Left renal cortex interstitium (tissue), 4 donors: ENCODE measurements around the gene RNASE12. TPM values are rescaled to one million over a fixed set of nuclear protein-coding genes. Genes with fewer than 3 reads are reported as not detected.
"Not testable (repeated sequence)": the region's sequence is repeated elsewhere in the genome, so short reads cannot be mapped to it uniquely, and the experiment has no call there.

ENCODE experiments used
- DNase-seq, 4 donors: peaks; one replicate each; pipeline ENCODE4 v3.0.0-alpha.2; 2013; ENCODE audit warnings: low read depth in 4 of 4, low spot score in 2 of 4, missing footprints in 1 of 4
- polyA plus RNA-seq, 4 donors: library from polyadenylated mRNA; unstranded; fragments of 120-200 nt; gene quantifications; one replicate each; pipeline ENCODE4 v1.2.1, GENCODE V29; 2013; ENCODE audit not compliant: insufficient read length in 4 of 4

The RNASE12 gene
- polyA plus RNA-seq, 4 donors: not detected

GRCh38 chr14:20583908-20584307 lies 7.3 kb downstream of the RNASE12 start:
- no peak for DNase-seq

GRCh38 chr14:20583142-20583541 lies 8.0 kb downstream of the RNASE12 start:
- DNase-seq: no peak

GRCh38 chr14:20580242-20580641 lies 10.9 kb downstream of the RNASE12 start:
- DNase-seq: no peak

- DNase-seq: no peak
These were observed 12.2 kb downstream of the RNASE12 start for GRCh38 chr14:20578784-20579502.

- DNase-seq: no peak
These were observed 12.9 kb downstream of the RNASE12 start for GRCh38 chr14:20578325-20578724.

GRCh38 chr14:20572382-20572990 lies 18.7 kb downstream of the RNASE12 start:
- DNase-seq: not testable (repeated sequence)

- DNase-seq: not testable (repeated sequence)
These were observed 20.5 kb downstream of the RNASE12 start for GRCh38 chr14:20570720-20571119.

- not testable (repeated sequence) for DNase-seq
These were observed 21.3 kb downstream of the RNASE12 start for GRCh38 chr14:20569865-20570264.

GRCh38 chr14:20569066-20569465 lies 22.1 kb downstream of the RNASE12 start:
- no peak for DNase-seq

GRCh38 chr14:20568393-20568792 lies 22.8 kb downstream of the RNASE12 start:
- no peak for DNase-seq

- not testable (repeated sequence) for DNase-seq
These were observed 24.0 kb downstream of the RNASE12 start for GRCh38 chr14:20567199-20567598.

GRCh38 chr14:20564501-20564997 lies 26.6 kb downstream of the RNASE12 start:
- no peak for DNase-seq

GRCh38 chr14:20563971-20564370 lies 27.2 kb downstream of the RNASE12 start:
- no peak for DNase-seq

GRCh38 chr14:20560961-20561360 lies 30.2 kb downstream of the RNASE12 start, which contains the start of gene RNASE9:
Gene RNASE9 (minus strand): TSS chr14:20561047.
- DNase-seq: no peak

- no peak for DNase-seq
These were observed 31.7 kb downstream of the RNASE12 start for GRCh38 chr14:20559461-20559904.

GRCh38 chr14:20557212-20557542 lies 34.0 kb downstream of the RNASE12 start:
- no peak for DNase-seq

- no peak for DNase-seq
These were observed 34.5 kb downstream of the RNASE12 start for GRCh38 chr14:20556500-20557211.

- no peak for DNase-seq
These were observed 35.3 kb downstream of the RNASE12 start for GRCh38 chr14:20555845-20556244.

- DNase-seq: no peak
These were observed 38.2 kb downstream of the RNASE12 start for GRCh38 chr14:20553024-20553423.

GRCh38 chr14:20551606-20552005 lies 39.6 kb downstream of the RNASE12 start:
- DNase-seq: no peak

- DNase-seq: no peak
These were observed 40.2 kb downstream of the RNASE12 start for GRCh38 chr14:20550926-20551325.
